NCI-H2029 treated with DMSO at 0.1 percent for 48 hours (cell line): ENCODE results near the gene ADGRV1.
"Not testable (repeated sequence)": the region's sequence is repeated elsewhere in the genome, so short reads cannot be mapped to it uniquely, and the experiment has no call there.

Experiments
- DNase-seq: peaks from one replicate; lab custom pipeline; 2025; lab: John Stamatoyannopoulos, UW

Gene ADGRV1

GRCh38 chr5:91030521-91031401, 472.2 kb downstream of the ADGRV1 start:
- no peak for DNase-seq

GRCh38 chr5:91031402-91031752, 472.8 kb downstream of the ADGRV1 start:
- no peak for DNase-seq

GRCh38 chr5:91032125-91032524, 473.5 kb downstream of the ADGRV1 start:
- no peak for DNase-seq

GRCh38 chr5:91033370-91033769, 474.8 kb downstream of the ADGRV1 start:
- DNase-seq, result no peak

- no peak for DNase-seq
These were observed 479.7 kb downstream of the ADGRV1 start for GRCh38 chr5:91038180-91038808.

- DNase-seq, result not testable (repeated sequence)
These were observed 482.5 kb downstream of the ADGRV1 start for GRCh38 chr5:91041132-91041531.

GRCh38 chr5:91042247-91042935, 483.8 kb downstream of the ADGRV1 start:
- DNase-seq, result no peak

GRCh38 chr5:91042936-91043255, 484.3 kb downstream of the ADGRV1 start:
- no peak for DNase-seq

- DNase-seq, result no peak
These were observed 489.5 kb downstream of the ADGRV1 start for GRCh38 chr5:91048073-91048472.

- no peak for DNase-seq
These were observed 490.5 kb downstream of the ADGRV1 start for GRCh38 chr5:91049112-91049511.

GRCh38 chr5:91049800-91050199, 491.2 kb downstream of the ADGRV1 start:
- no peak for DNase-seq

GRCh38 chr5:91052411-91052810, 493.8 kb downstream of the ADGRV1 start:
- not testable (repeated sequence) for DNase-seq

- no peak for DNase-seq
These were observed 494.6 kb downstream of the ADGRV1 start for GRCh38 chr5:91052977-91053740.

GRCh38 chr5:91053741-91054025, 495.1 kb downstream of the ADGRV1 start:
- no peak for DNase-seq

- DNase-seq, result no peak
These were observed 499.6 kb downstream of the ADGRV1 start for GRCh38 chr5:91058155-91058554.

- no peak for DNase-seq
These were observed 500.0 kb downstream of the ADGRV1 start for GRCh38 chr5:91058575-91058974.

GRCh38 chr5:91059409-91059808, 500.8 kb downstream of the ADGRV1 start:
- no peak for DNase-seq

GRCh38 chr5:91061094-91061493, 502.5 kb downstream of the ADGRV1 start:
- DNase-seq, result no peak

- no peak for DNase-seq
These were observed 503.5 kb downstream of the ADGRV1 start for GRCh38 chr5:91061946-91062562.

- DNase-seq, result not testable (repeated sequence)
These were observed 504.6 kb downstream of the ADGRV1 start for GRCh38 chr5:91063098-91063690.

- no peak for DNase-seq
These were observed 506.9 kb downstream of the ADGRV1 start for GRCh38 chr5:91065496-91065895.

GRCh38 chr5:91069364-91069763, 510.8 kb downstream of the ADGRV1 start:
- DNase-seq, result no peak
